Astrocyte (in vitro differentiated cells and primary cell): Measurements from ENCODE around the gene RECQL5. TPM values are rescaled to one million over a fixed set of nuclear protein-coding genes. Genes with fewer than 3 reads are reported as not detected.

Experiments used
- DNase-seq: peaks from one replicate; pipeline ENCODE4 v3.0.0-alpha.2; 2010; ENCODE audit warnings: low read depth
- FAIRE-seq: peaks from 2 replicates; lab custom pipeline; 2011; peaks lifted over from hg19 to GRCh38; lab: Jason Lieb, UNC
- H2AFZ ChIP-seq: 2 replicates; pipeline ENCODE4 v1.6.0; 2012; ENCODE audit warnings: low read depth, low read length, inconsistent platforms
- H3K27ac ChIP-seq: 2 replicates; pipeline ENCODE4 v1.5.1; 2011; ENCODE audit warnings: low read depth, low read length, inconsistent platforms
- H3K27me3 ChIP-seq: 2 replicates; pipeline ENCODE4 v1.6.0; 2011; ENCODE audit warnings: low read length, inconsistent platforms; ENCODE audit not compliant: insufficient read depth
- H3K36me3 ChIP-seq: 2 replicates; pipeline ENCODE4 v1.5.1; 2011; ENCODE audit warnings: low read length, inconsistent platforms; ENCODE audit not compliant: insufficient read depth
- H3K4me1 ChIP-seq: 2 replicates; pipeline ENCODE4 v1.5.1; 2011; ENCODE audit warnings: low read length, inconsistent platforms; ENCODE audit not compliant: insufficient read depth
- H3K4me2 ChIP-seq: 2 replicates; pipeline ENCODE4 v1.6.0; 2012; ENCODE audit warnings: low read length, inconsistent platforms
- H3K4me3 ChIP-seq: 2 replicates; pipeline ENCODE4 v1.5.1; 2011; ENCODE audit warnings: low read depth, mild to moderate bottlenecking, low read length, inconsistent platforms; ENCODE audit not compliant: insufficient read depth
- H3K79me2 ChIP-seq: 2 replicates; pipeline ENCODE4 v1.6.0; 2012; ENCODE audit warnings: mild to moderate bottlenecking, low read length, inconsistent platforms; ENCODE audit not compliant: insufficient read depth
- H3K9ac ChIP-seq: 2 replicates; pipeline ENCODE4 v1.6.0; 2012; ENCODE audit warnings: mild to moderate bottlenecking, low read length, inconsistent platforms
- H3K9me3 ChIP-seq: 2 replicates; pipeline ENCODE4 v1.5.1; 2012; ENCODE audit warnings: low read depth, mild to moderate bottlenecking, low read length, inconsistent platforms; ENCODE audit not compliant: insufficient read depth
- H4K20me1 ChIP-seq: 2 replicates; pipeline ENCODE4 v1.6.0; 2012; ENCODE audit warnings: low read length, inconsistent platforms; ENCODE audit not compliant: insufficient read depth
- H3K27ac Mint-ChIP-seq: one replicate; pipeline ENCODE4 v1.8.0; 2021; ENCODE audit warnings: mild to moderate bottlenecking, mixed read lengths; ENCODE audit not compliant: unreplicated experiment
- H3K27me3 Mint-ChIP-seq: one replicate; pipeline ENCODE4 v1.8.0; 2021; ENCODE audit warnings: low read depth, mixed read lengths; ENCODE audit not compliant: unreplicated experiment
- H3K36me3 Mint-ChIP-seq: one replicate; pipeline ENCODE4 v1.8.0; 2021; ENCODE audit warnings: low read depth, mixed read lengths; ENCODE audit not compliant: unreplicated experiment
- H3K4me1 Mint-ChIP-seq: one replicate; pipeline ENCODE4 v1.8.0; 2021; ENCODE audit warnings: low read depth, mixed read lengths; ENCODE audit not compliant: unreplicated experiment
- H3K4me3 Mint-ChIP-seq: one replicate; pipeline ENCODE4 v1.8.0; 2021; ENCODE audit warnings: mild to moderate bottlenecking, moderate library complexity, mixed read lengths; ENCODE audit not compliant: unreplicated experiment
- H3K9me3 Mint-ChIP-seq: one replicate; pipeline ENCODE4 v1.8.0; 2021; ENCODE audit warnings: mild to moderate bottlenecking, mixed read lengths; ENCODE audit not compliant: unreplicated experiment
- CTCF ChIP-seq: IDR thresholded peaks from 2 replicates; pipeline ENCODE4 v1.5.1; 2011; ENCODE audit warnings: low read depth, mild to moderate bottlenecking, inconsistent platforms, low read length, moderate library complexity; ENCODE audit not compliant: insufficient read depth
- EZH2 ChIP-seq: IDR thresholded peaks from 2 replicates; pipeline ENCODE4 v1.6.1; 2012; ENCODE audit warnings: mild to moderate bottlenecking, low read length, inconsistent platforms; ENCODE audit not compliant: insufficient read depth
- total RNA-seq: library from RNA; stranded (reverse); gene quantifications from 2 replicates; pipeline ENCODE4 v1.2.1, GENCODE V29; 2021

The RECQL5 gene
- total RNA-seq, 1 donor from 2014 or later = 25.9 TPM

DNA sequence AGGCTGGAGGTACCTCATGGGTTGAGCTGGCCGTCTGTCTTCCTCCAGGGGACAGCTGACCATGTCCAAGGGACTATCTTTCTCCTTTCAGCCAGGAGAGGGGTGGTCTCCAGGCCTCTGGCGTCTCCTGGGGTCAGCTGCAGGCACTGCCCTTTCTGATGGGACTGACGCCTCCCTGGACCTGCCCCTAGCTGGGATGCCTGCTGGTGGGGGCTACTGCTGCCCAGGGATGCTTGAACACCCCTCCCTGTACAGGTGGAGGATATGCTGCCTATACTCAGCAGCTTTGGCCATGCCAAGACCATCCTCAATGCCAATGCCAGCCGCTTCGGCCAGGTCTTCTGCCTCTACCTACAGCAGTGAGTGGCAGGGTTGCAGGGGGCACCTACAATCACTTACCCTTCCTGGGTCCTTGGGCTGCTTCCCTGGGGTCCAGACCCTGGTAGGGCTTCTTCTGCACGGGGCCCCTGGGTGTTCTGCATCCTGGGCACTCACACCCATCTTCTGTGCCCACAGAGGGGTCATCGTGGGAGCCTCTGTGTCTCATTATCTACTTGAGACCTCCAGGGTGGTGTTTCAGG lies 75.1 kb downstream of the RECQL5 start:
- H3K9me3 ChIP-seq = no peaks in the 10 kb centered on the region
- no peak for DNase-seq

GRCh38 chr17:75590849-75591721 lies 75.9 kb downstream of the RECQL5 start:
- H2AFZ ChIP-seq = no peak overlapping the region
- H3K27me3 ChIP-seq = peaks cover 14% of the 10 kb centered on the region

More for the DNA sequence above, 75.1 kb downstream of the RECQL5 start:
- Mint-ChIP-seq H3K27ac (no peak overlapping the region), H3K36me3 (peaks cover 2% of the 10 kb centered on the region), H3K9me3 (peaks cover 4% of the 10 kb centered on the region), H3K27me3 (peaks cover 20% of the 10 kb centered on the region), H3K4me1 (no peaks in the 10 kb centered on the region), H3K4me3 (no peak overlapping the region)
- no peaks in the 10 kb centered on the region for H3K36me3 ChIP-seq
- no peaks in the 10 kb centered on the region for H3K79me2 ChIP-seq
- no peak overlapping the region for H3K4me2 ChIP-seq
- no peak overlapping the region for H2AFZ ChIP-seq
- FAIRE-seq = no peak
- no peaks in the 10 kb centered on the region for H4K20me1 ChIP-seq
- H3K4me1 ChIP-seq = no peaks in the 10 kb centered on the region
- no peak overlapping the region for H3K9ac ChIP-seq
- peaks cover 14% of the 10 kb centered on the region for H3K27me3 ChIP-seq
- H3K27ac ChIP-seq = no peak overlapping the region
- H3K4me3 ChIP-seq = no peak overlapping the region
- no peak for TF ChIP-seq CTCF
- TF ChIP-seq EZH2 = no peak

DNA sequence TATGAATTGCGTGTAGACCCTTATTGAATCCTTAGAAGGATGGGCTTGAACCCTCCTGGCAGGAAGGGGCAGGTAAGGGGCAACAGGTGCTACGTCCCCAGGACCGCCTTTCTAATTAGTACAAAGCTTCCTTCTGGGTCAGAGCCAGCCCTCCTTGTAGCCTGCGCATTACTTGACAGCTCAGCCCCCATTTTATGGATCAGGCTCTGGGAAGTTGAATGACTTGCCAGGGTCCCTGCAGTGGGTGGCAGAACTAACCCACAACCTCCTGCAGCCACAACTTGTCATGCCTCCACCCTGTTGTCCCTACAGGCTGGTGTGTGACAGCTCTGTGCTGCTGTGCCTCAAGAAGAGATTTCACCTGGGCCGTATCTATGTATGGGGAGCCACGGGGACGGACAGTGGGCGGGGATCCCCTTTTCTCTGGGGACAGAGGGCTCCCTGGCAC lies 76.6 kb downstream of the RECQL5 start:
- no peak overlapping the region for H3K4me3 ChIP-seq
- H2AFZ ChIP-seq = no peak overlapping the region
- no peaks in the 10 kb centered on the region for H3K79me2 ChIP-seq
- Mint-ChIP-seq H3K27me3 (peaks cover 17% of the 10 kb centered on the region), H3K27ac (no peak overlapping the region), H3K4me3 (peak overlapping the region; percentile 27), H3K9me3 (peaks cover 11% of the 10 kb centered on the region), H3K36me3 (peaks cover 2% of the 10 kb centered on the region), H3K4me1 (no peaks in the 10 kb centered on the region)
- H3K4me1 ChIP-seq = no peaks in the 10 kb centered on the region
- no peak overlapping the region for H3K27ac ChIP-seq
- no peak for TF ChIP-seq EZH2
- TF ChIP-seq CTCF = no peak
- peaks cover 14% of the 10 kb centered on the region for H3K27me3 ChIP-seq
- H3K36me3 ChIP-seq = no peaks in the 10 kb centered on the region
- no peaks in the 10 kb centered on the region for H4K20me1 ChIP-seq
- no peak overlapping the region for H3K9ac ChIP-seq
- no peaks in the 10 kb centered on the region for H3K9me3 ChIP-seq
- DNase-seq (no peak), FAIRE-seq (no peak)
- no peak overlapping the region for H3K4me2 ChIP-seq

More at GRCh38 chr17:75590849-75591721, 75.9 kb downstream of the RECQL5 start:
- H3K9me3 Mint-ChIP-seq = peaks cover 8% of the 10 kb centered on the region
- H3K4me1 Mint-ChIP-seq = no peaks in the 10 kb centered on the region
- Histone ChIP-seq H3K4me1 (no peaks in the 10 kb centered on the region), H4K20me1 (no peaks in the 10 kb centered on the region), H3K79me2 (no peaks in the 10 kb centered on the region), H3K4me3 (no peak overlapping the region), H3K27ac (no peak overlapping the region), H3K4me2 (no peak overlapping the region), H3K9ac (no peak overlapping the region), H3K36me3 (no peaks in the 10 kb centered on the region), H3K9me3 (no peaks in the 10 kb centered on the region)
- no peak overlapping the region for H3K27ac Mint-ChIP-seq
- no peak for FAIRE-seq
- peaks cover 22% of the 10 kb centered on the region for H3K27me3 Mint-ChIP-seq
- DNase-seq = no peak
- TF ChIP-seq EZH2 = no peak
- peaks cover 2% of the 10 kb centered on the region for H3K36me3 Mint-ChIP-seq
- peak overlapping the region; percentile 66 for H3K4me3 Mint-ChIP-seq
